K562 (cell line): ENCODE measurements around the gene DMGDH. TPM values are rescaled to one million over a fixed set of nuclear protein-coding genes. Genes with fewer than 3 reads are reported as not detected.

ENCODE experiments used
- COPS2 ChIP-seq: fragments of 450-650 bp; conservative IDR thresholded peaks from 2 replicates; pipeline ENCODE4 v1.6.1; 2016; ENCODE audit warnings: mild to moderate bottlenecking, moderate library complexity
- ELF1 ChIP-seq: fragments of 200-800 bp; sonication (Bioruptor generic); IDR thresholded peaks from 2 replicates; pipeline ENCODE4 v1.6.1; 2016; ENCODE audit warnings: missing genetic modification characterization, missing compliant biosample characterization
- ELF2 ChIP-seq: fragments of 250-450 bp; sonication (Bioruptor Pico); IDR thresholded peaks from 2 replicates; pipeline ENCODE4 v1.5.0; 2021; ENCODE audit warnings: mild to moderate bottlenecking
- ID3 ChIP-seq, 2 experiments: fragments of 250-450 bp in 1 of 2; fragments of 450-650 bp in 1 of 2; sonication (Bioruptor Pico) in 1 of 2; IDR thresholded peaks; 2 replicates each; pipeline versions ENCODE4 v1.6.1 to v1.8.0; 2016 to 2021; ENCODE audit warnings: mild to moderate bottlenecking in 2 of 2, moderate library complexity in 2 of 2, missing compliant biosample characterization in 1 of 2, missing genetic modification characterization in 1 of 2
- KDM4B ChIP-seq, 2 experiments: fragments of 450-650 bp in 1 of 2; sonication (generic) in 1 of 2; IDR thresholded peaks; 2 replicates each; pipeline ENCODE4 v1.6.1; 2016 to 2017; ENCODE audit warnings: borderline replicate concordance in 2 of 2, antibody characterized with exemption in 1 of 2, low read depth in 1 of 2, mild to moderate bottlenecking in 1 of 2
- POU5F1 ChIP-seq: fragments of 150-350 bp; IDR thresholded peaks from 2 replicates; pipeline ENCODE4 v1.6.1; 2014; ENCODE audit warnings: borderline replicate concordance, low read length, low read depth, mild to moderate bottlenecking; ENCODE audit not compliant: partially characterized antibody
- REST ChIP-seq, 2 experiments: fragments of 450-650 bp; formaldehyde crosslinking in 1 of 2; IDR thresholded peaks; 2 replicates each; pipeline versions ENCODE4 v1.4.0 to v1.6.1; 2014 to 2020; ENCODE audit warnings: mild to moderate bottlenecking in 2 of 2, borderline replicate concordance in 1 of 2, low read depth in 1 of 2
- TBP ChIP-seq: optimal IDR thresholded peaks from 2 replicates; pipeline ENCODE3; 2011; ENCODE audit warnings: low read depth, low read length, improper control_type of control experiment
- TFAP4 ChIP-seq: sonication (generic); formaldehyde crosslinking; IDR thresholded peaks from 2 replicates; pipeline ENCODE4 v1.8.0; 2022; ENCODE audit warnings: missing genetic modification reagents, mild to moderate bottlenecking, moderate library complexity, borderline replicate concordance
- ZNF395 ChIP-seq: fragments of 200-800 bp; sonication (Bioruptor generic); IDR thresholded peaks from 2 replicates; pipeline ENCODE4 v1.6.1; 2017; ENCODE audit warnings: missing genetic modification characterization, missing compliant biosample characterization
- ZNF408 ChIP-seq: fragments of 250-450 bp; sonication (Bioruptor Pico); IDR thresholded peaks from 2 replicates; pipeline ENCODE4 v1.4.0; 2020; ENCODE audit warnings: low read depth, mild to moderate bottlenecking, moderate library complexity
- ZNF41 ChIP-seq: fragments of 250-450 bp; sonication (Bioruptor Pico); conservative IDR thresholded peaks from 2 replicates; pipeline ENCODE4 v1.4.0; 2020; ENCODE audit warnings: mild to moderate bottlenecking
- ZNF57 ChIP-seq: fragments of 450-650 bp; formaldehyde crosslinking; IDR thresholded peaks from 2 replicates; pipeline ENCODE4 v1.4.0; 2020; ENCODE audit warnings: mild to moderate bottlenecking, moderate library complexity
- ZNF655 ChIP-seq: fragments of 250-450 bp; sonication (Bioruptor Pico); IDR thresholded peaks from 2 replicates; pipeline ENCODE4 v1.5.0; 2021
- polyA plus RNA-seq, 8 experiments: library from polyadenylated mRNA; depleted of rRNA in 4 of 8; stranded (reverse) in 5 of 8; unstranded in 3 of 8; fragments of >200 nt; fragmentation: Nextera tagmentation in 2 of 8; fragmentation: Illumina TruSeq in 1 of 8; extraction: Ambion mirVana in 2 of 8; extraction: Trizol in 1 of 8; gene quantifications; 2 replicates each; pipeline versions ENCODE4 v1.2.1 to v1.2.3, GENCODE V29; 2011 to 2014; ENCODE audit warnings: inconsistent platforms in 1 of 8, missing spikeins in 1 of 8
- total RNA-seq, 7 experiments: library from RNA; depleted of rRNA in 6 of 7; stranded (reverse); fragments of >200 nt in 6 of 7; fragmentation: Illumina TruSeq in 2 of 7; extraction: Trizol in 2 of 7; gene quantifications; 2 replicates each; pipeline versions ENCODE4 v1.2.1 to v1.2.3, GENCODE V29; 2011 to 2021; ENCODE audit warnings: low replicate concordance in 1 of 7

Gene DMGDH
- total and polyA plus RNA-seq, 9 of the 15 experiments (the other 6 are each of a cell fraction or from before 2014, with no cell fraction given) = 0.13 to 0.58 TPM; not detected in 7

- TF ChIP-seq REST (IDR thresholded peaks at IDR 0.05; ENCODE audit: borderline replicate concordance) (no peak), REST (CRISPR knock-in tag; IDR thresholded peaks at IDR 0.05; ENCODE audit: low read depth) (no peak), KDM4B (IDR thresholded peaks at IDR 0.05; ENCODE audit: borderline replicate concordance in 2 of 2, low read depth in 1 of 2) (no peak), TFAP4 (CRISPR knock-in tag) (no peak), COPS2 (no peak), ZNF655 (no peak), ELF2 (no peak), ELF1 (tag) (no peak), ZNF41 (CRISPR knock-in tag) (no peak), ZNF395 (CRISPR knock-in tag) (peak; percentile 33; the same call in 1 of the 2 replicates), TBP (peak; percentile 4), ZNF57 (CRISPR knock-in tag) (no peak), ID3 (CRISPR knock-in tag; IDR thresholded peaks at IDR 0.05) (no peak), ID3 (tag; IDR thresholded peaks at IDR 0.05) (no peak), POU5F1 (no peak), ZNF408 (CRISPR knock-in tag) (no peak)
Observed at GRCh38 chr5:78985116-78985724, 84.3 kb downstream of the DMGDH start, which contains the start of gene ARSB (continued).
